ENCODE data around the gene MIGA2. TPM values are rescaled to one million over a fixed set of nuclear protein-coding genes. Genes with fewer than 3 reads are reported as not detected.

Gene MIGA2
- total and polyA plus RNA-seq, 4 experiments from 2014 or later: 6.6 to 84.2 (median 46.1) TPM

DNA sequence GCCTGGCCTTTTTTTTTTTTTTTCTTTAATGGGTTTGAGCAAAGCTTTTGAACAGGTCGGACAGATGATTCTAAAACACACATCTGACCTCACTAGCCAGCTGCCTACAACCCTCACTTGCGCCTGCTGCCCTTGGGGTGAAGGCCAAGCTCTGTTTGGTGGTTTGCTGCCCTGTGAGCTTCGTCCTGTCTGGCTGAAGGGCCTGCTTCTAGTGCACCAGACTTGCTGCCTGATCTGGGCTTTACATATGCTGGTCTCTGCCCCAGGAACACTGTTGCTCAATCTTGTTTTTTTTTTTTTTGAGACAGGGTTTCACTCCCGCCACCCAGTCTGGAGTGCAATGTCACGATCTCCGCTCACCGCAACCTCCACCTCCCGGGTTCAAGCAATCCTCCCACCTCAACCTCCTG, 28.1 kb downstream of the MIGA2 start:
- H3K4me1 ChIP-seq (ENCODE audit: insufficient read depth, low read length): peaks cover 17% of the 10 kb centered on the region
- no peak for DNase-seq
- CTCF ChIA-PET (ENCODE audit: partially characterized antibody): no interaction called here
- POLR2A ChIA-PET (ENCODE audit: partially characterized antibody): no interaction called here
- intact Hi-C loops (cut with micrococcal nuclease): no loop called here
- Mint-ChIP-seq H3K9me3 (no peaks in the 10 kb centered on the region), H3K36me3 (peaks cover 16 to 39% of the 10 kb centered on the region in 2 donors), H3K27me3 (no peaks in the 10 kb centered on the region), H3K4me3 (no peak overlapping the region), H3K27ac (peak overlapping the region in 1 of 7 donors; percentile 36), H3K4me1 (peaks cover 7 to 13% (median 10%) of the 10 kb centered on the region in 4 donors)
- H3K27me3 ChIP-seq (ENCODE audit: insufficient read depth, low read length): no peaks in the 10 kb centered on the region
- H3K36me3 ChIP-seq (ENCODE audit: insufficient read depth, low read length): peaks cover 41% of the 10 kb centered on the region
- no peaks in the 10 kb centered on the region for H3K9me3 ChIP-seq (ENCODE audit: control insufficient read depth in 1 of 2, low read length in 2 of 2)
- no peak overlapping the region for H3K4me3 ChIP-seq (ENCODE audit: low read length in 2 of 2)
- H3K27ac ChIP-seq (ENCODE audit: low read depth, low read length): no peak overlapping the region

DNA sequence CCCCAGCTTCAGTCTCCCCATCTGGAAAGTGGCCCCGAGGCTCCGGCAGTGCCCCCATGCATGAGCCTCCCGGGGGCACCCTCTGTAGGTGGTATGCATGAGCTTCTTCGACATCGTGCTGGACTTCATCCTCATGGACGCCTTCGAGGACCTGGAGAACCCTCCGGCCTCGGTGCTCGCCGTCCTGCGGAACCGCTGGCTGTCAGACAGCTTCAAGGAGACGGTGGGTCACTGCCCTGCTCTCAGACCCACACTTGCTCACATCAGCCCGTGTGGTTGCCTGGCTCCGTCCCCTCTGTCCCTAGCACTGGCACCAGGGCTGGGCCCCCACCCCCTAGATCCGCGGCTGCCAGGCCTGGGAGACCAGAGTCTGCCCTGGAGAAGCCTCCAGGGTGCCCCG, 31.7 kb downstream of the MIGA2 start:
- H3K4me3 Mint-ChIP-seq: no peak overlapping the region
- Histone ChIP-seq H3K4me1 (ENCODE audit: insufficient read depth, low read length) (peaks cover 49% of the 10 kb centered on the region), H3K4me3 (ENCODE audit: low read length in 2 of 2) (no peak overlapping the region), H3K36me3 (ENCODE audit: insufficient read depth, low read length) (peaks cover 26% of the 10 kb centered on the region), H3K27me3 (ENCODE audit: insufficient read depth, low read length) (no peaks in the 10 kb centered on the region), H3K27ac (ENCODE audit: low read depth, low read length) (peak overlapping the region; percentile 49), H3K9me3 (ENCODE audit: control insufficient read depth in 1 of 2, low read length in 2 of 2) (no peaks in the 10 kb centered on the region)
- H3K4me1 Mint-ChIP-seq: peaks cover 12 to 42% (median 21%) of the 10 kb centered on the region in 4 donors
- CTCF ChIA-PET (ENCODE audit: partially characterized antibody): interaction anchor here (1.0 kb wide), 1 partner anchor 10 kb away, joined by 3 read pairs; no protein-coding TSS in a partner anchor
- H3K36me3 Mint-ChIP-seq: peaks cover 16 to 30% of the 10 kb centered on the region in 2 donors
- POLR2A ChIA-PET (ENCODE audit: partially characterized antibody): interaction anchor here (0.8 to 1.4 kb wide), 2 partner anchors 13 to 33 kb away, joined by 3 to 7 read pairs; partner anchors contain the start of gene DOLPP1
- H3K27ac Mint-ChIP-seq: peak overlapping the region in 4 of 7 donors; percentile 63 to 88 (median 75)
- H3K9me3 Mint-ChIP-seq: no peaks in the 10 kb centered on the region
- intact Hi-C loops (cut with micrococcal nuclease): no loop called here
- DNase-seq: no peak
- H3K27me3 Mint-ChIP-seq: no peaks in the 10 kb centered on the region

DNA sequence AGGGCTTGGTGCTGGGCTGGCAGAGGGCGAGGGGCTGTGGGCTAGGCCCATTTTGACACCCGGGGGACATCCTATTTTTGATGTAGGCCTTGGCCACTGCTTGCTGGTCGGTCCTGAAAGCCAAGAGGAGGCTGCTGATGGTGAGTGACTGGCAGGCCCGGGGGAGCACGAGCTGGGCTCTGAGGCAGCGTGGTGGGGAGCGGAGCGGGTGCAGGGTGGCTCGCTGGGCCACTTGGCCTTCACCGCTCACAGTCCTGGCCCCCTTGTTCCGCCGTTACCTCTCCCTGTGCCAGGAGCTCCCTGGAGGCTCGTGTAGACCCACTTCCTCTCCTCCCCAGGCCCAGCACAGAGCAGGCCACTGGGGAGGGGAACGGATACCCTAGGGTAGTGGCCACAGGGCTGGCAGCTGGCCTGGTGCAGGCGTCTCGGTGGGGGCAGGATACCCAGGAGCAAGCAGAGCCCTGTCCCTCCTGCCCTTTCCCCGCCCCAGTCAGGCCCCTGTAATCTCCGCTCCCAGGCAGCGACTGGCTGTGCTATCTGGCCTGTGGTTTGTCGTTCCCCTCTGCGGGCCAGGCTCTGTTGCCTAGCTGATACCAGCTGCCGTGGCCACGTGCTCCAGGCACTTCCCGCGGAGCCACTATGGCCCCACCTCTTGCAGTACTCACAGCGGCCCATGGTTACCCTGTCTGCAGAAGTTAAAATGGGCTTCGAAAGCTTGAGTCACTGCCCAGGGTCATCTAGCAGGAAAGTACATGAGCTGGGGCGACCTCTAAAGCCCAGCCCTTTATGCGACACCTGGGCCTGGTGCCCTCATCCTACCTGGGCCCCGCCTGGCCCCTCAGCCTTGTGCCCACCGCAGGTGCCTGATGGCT, 32.8 kb downstream of the MIGA2 start:
- intact Hi-C loops (cut with micrococcal nuclease): no loop called here
- no peaks in the 10 kb centered on the region for H3K27me3 Mint-ChIP-seq

GRCh38 chr9:129069862-129070641, 33.6 kb downstream of the MIGA2 start:
- Mint-ChIP-seq H3K4me1 (peaks cover 14 to 54% (median 28%) of the 10 kb centered on the region in 4 donors), H3K36me3 (peaks cover 11 to 22% of the 10 kb centered on the region in 2 donors), H3K4me3 (peak overlapping the region in 2 of 8 donors; percentile 15 to 71), H3K27ac (peak overlapping the region in 5 of 7 donors; percentile 73 to 91 (median 83)), H3K27me3 (no peaks in the 10 kb centered on the region), H3K9me3 (no peaks in the 10 kb centered on the region)
- intact Hi-C loops (cut with micrococcal nuclease): no loop called here
- ChIA-PET POLR2A (ENCODE audit: partially characterized antibody) (interaction anchor here (1.3 to 3.3 kb wide), 4 partner anchors 8 to 168 kb away, joined by 3 to 19 read pairs (median 4); partner anchors contain the start of genes DOLPP1 and MIGA2), CTCF (ENCODE audit: partially characterized antibody) (interaction anchor here (0.9 kb wide), 1 partner anchor 34 kb away, joined by 3 read pairs; the partner anchor contains the start of gene MIGA2)
- Histone ChIP-seq H3K9me3 (ENCODE audit: control insufficient read depth in 1 of 2, low read length in 2 of 2) (no peaks in the 10 kb centered on the region), H3K4me1 (ENCODE audit: insufficient read depth, low read length) (peaks cover 61% of the 10 kb centered on the region), H3K27ac (ENCODE audit: low read depth, low read length) (no peak overlapping the region), H3K27me3 (ENCODE audit: insufficient read depth, low read length) (no peaks in the 10 kb centered on the region), H3K36me3 (ENCODE audit: insufficient read depth, low read length) (peaks cover 18% of the 10 kb centered on the region), H3K4me3 (ENCODE audit: low read length in 2 of 2) (no peak overlapping the region)
- DNase-seq: no peak

More for the DNA sequence above, 32.8 kb downstream of the MIGA2 start:
- peak; percentile 51 to 67 (median 58) for DNase-seq
- H3K9me3 ChIP-seq (ENCODE audit: control insufficient read depth in 1 of 2, low read length in 2 of 2): no peaks in the 10 kb centered on the region
- Mint-ChIP-seq H3K36me3 (peaks cover 11 to 25% of the 10 kb centered on the region in 2 donors), H3K4me1 (peaks cover 14 to 51% (median 26%) of the 10 kb centered on the region in 4 donors), H3K27ac (peak overlapping the region; percentile 72 to 92 (median 83)), H3K9me3 (no peaks in the 10 kb centered on the region), H3K4me3 (peak overlapping the region in 7 of 8 donors; percentile 15 to 71 (median 54))
- H3K36me3 ChIP-seq (ENCODE audit: insufficient read depth, low read length): peaks cover 22% of the 10 kb centered on the region
- H3K27me3 ChIP-seq (ENCODE audit: insufficient read depth, low read length): no peaks in the 10 kb centered on the region
- ChIA-PET POLR2A (ENCODE audit: partially characterized antibody) (interaction anchor here (1.3 to 3.3 kb wide), 4 partner anchors 9 to 167 kb away, joined by 3 to 19 read pairs (median 4); partner anchors contain the start of genes DOLPP1 and MIGA2), CTCF (ENCODE audit: partially characterized antibody) (interaction anchor here (0.9 kb wide), 1 partner anchor 33 kb away, joined by 3 read pairs; the partner anchor contains the start of gene MIGA2)
- H3K27ac ChIP-seq (ENCODE audit: low read depth, low read length): peak overlapping the region; percentile 49
- no peak overlapping the region for H3K4me3 ChIP-seq (ENCODE audit: low read length in 2 of 2)
- H3K4me1 ChIP-seq (ENCODE audit: insufficient read depth, low read length): peaks cover 56% of the 10 kb centered on the region

- intact Hi-C loops (cut with micrococcal nuclease): no loop called here
- H3K9me3 Mint-ChIP-seq: no peaks in the 10 kb centered on the region
- no peaks in the 10 kb centered on the region for H3K27me3 Mint-ChIP-seq
- DNase-seq: no peak
- CTCF ChIA-PET (ENCODE audit: partially characterized antibody): no interaction called here
- Histone ChIP-seq H3K36me3 (ENCODE audit: insufficient read depth, low read length) (peaks cover 14% of the 10 kb centered on the region), H3K27me3 (ENCODE audit: insufficient read depth, low read length) (no peaks in the 10 kb centered on the region), H3K4me3 (ENCODE audit: low read length in 2 of 2) (no peak overlapping the region), H3K9me3 (ENCODE audit: control insufficient read depth in 1 of 2, low read length in 2 of 2) (no peaks in the 10 kb centered on the region), H3K27ac (ENCODE audit: low read depth, low read length) (no peak overlapping the region), H3K4me1 (ENCODE audit: insufficient read depth, low read length) (peaks cover 61% of the 10 kb centered on the region)
- peaks cover 14 to 54% (median 28%) of the 10 kb centered on the region in 4 donors for H3K4me1 Mint-ChIP-seq
- H3K27ac Mint-ChIP-seq: peak overlapping the region in 6 of 7 donors; percentile 36 to 91 (median 58)
- no peak overlapping the region for H3K4me3 Mint-ChIP-seq
- POLR2A ChIA-PET (ENCODE audit: partially characterized antibody): interaction anchor here (0.6 to 3.3 kb wide), 2 partner anchors 10 to 66 kb away, joined by 3 to 19 read pairs; partner anchors contain the start of gene DOLPP1
- H3K36me3 Mint-ChIP-seq: peaks cover 6 to 15% of the 10 kb centered on the region in 2 donors
Measured at GRCh38 chr9:129070696-129071525, 34.5 kb downstream of the MIGA2 start.

DNA sequence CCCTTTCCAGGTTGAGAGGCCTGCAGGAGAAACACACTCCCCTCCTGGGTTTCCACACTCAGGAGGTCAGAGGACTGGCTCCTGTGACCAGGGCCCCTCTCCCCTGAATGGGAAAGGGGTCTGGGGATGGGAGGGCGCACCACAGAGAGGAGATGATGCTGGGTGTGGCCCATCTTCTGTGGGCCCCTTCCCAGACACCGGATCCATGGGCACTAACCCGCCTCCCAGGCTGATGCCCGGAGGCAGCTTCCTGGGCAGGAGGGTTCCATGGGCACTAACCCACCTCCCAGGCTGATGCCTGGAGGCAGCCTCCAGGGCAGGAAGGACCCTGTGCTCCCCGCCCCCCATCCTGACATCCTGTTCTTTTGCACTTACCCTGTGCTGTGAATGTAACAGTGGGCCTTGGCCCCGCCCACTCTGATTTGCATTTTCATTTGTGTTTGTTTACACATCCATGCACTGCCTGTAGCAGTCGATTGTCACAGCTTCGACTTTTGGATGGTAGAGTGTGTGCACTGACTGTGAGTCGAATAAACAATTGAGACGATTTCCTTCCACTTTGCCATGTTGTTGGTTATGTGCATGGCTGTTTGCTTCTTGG, 35.2 kb downstream of the MIGA2 start:
- H3K4me3 ChIP-seq (ENCODE audit: low read length in 2 of 2): no peak overlapping the region
- peak overlapping the region in 4 of 8 donors; percentile 21 to 58 (median 34) for H3K4me3 Mint-ChIP-seq
- H3K9me3 Mint-ChIP-seq: no peaks in the 10 kb centered on the region
- H3K27ac ChIP-seq (ENCODE audit: low read depth, low read length): no peak overlapping the region
- ChIA-PET POLR2A (ENCODE audit: partially characterized antibody) (interaction anchor here (1.7 to 3.3 kb wide), 2 partner anchors 9 kb away, joined by 7 to 19 read pairs; partner anchors contain the start of gene DOLPP1), CTCF (ENCODE audit: partially characterized antibody) (interaction anchor here (1.1 kb wide), 1 partner anchor 60 kb away, joined by 3 read pairs; no protein-coding TSS in a partner anchor)
- H3K9me3 ChIP-seq (ENCODE audit: control insufficient read depth in 1 of 2, low read length in 2 of 2): no peaks in the 10 kb centered on the region
- no peaks in the 10 kb centered on the region for H3K27me3 ChIP-seq (ENCODE audit: insufficient read depth, low read length)
- H3K27me3 Mint-ChIP-seq: no peaks in the 10 kb centered on the region
- H3K4me1 ChIP-seq (ENCODE audit: insufficient read depth, low read length): peaks cover 61% of the 10 kb centered on the region
- H3K27ac Mint-ChIP-seq: peak overlapping the region; percentile 25 to 91 (median 83)
- peak; percentile 22 to 51 (median 45) for DNase-seq
- peaks cover 6 to 15% of the 10 kb centered on the region in 2 donors for H3K36me3 Mint-ChIP-seq
- intact Hi-C loops (cut with micrococcal nuclease): no loop called here
- H3K36me3 ChIP-seq (ENCODE audit: insufficient read depth, low read length): peaks cover 12% of the 10 kb centered on the region
- peaks cover 14 to 54% (median 28%) of the 10 kb centered on the region in 4 donors for H3K4me1 Mint-ChIP-seq

Measured in CD4-positive, alpha-beta memory T cell (primary cell).